Panc1 (cell line): ENCODE data around the gene NLRP6.
A peak's percentile ranks its signal among the peaks of the same experiment; 100 is the strongest.

Source experiments
- CTCF ChIP-seq: fragments of 450-650 bp; IDR thresholded peaks from 2 replicates; pipeline ENCODE4 v1.5.1; 2017; ENCODE audit warnings: mild to moderate bottlenecking
- POLR2AphosphoS5 ChIP-seq: IDR thresholded peaks from 2 replicates; pipeline ENCODE4 v1.6.1; 2012; ENCODE audit warnings: mild to moderate bottlenecking, low read depth, low read length, moderate library complexity
- REST ChIP-seq, 2 experiments: IDR thresholded peaks; 2 replicates each; pipeline ENCODE4 v1.6.1; 2011 to 2012; ENCODE audit warnings: low read depth in 2 of 2, control low read depth in 1 of 2, low read length in 1 of 2, mild to moderate bottlenecking in 1 of 2, moderate library complexity in 1 of 2; ENCODE audit not compliant: insufficient read depth in 1 of 2

- peak; percentile 96 for TF ChIP-seq CTCF
- TF ChIP-seq POLR2AphosphoS5 = no peak
- TF ChIP-seq REST (IDR thresholded peaks at IDR 0.05; ENCODE audit: insufficient read depth in 1 of 2, low read depth in 2 of 2, low read length in 1 of 2) = no peak
Measured at GRCh38 chr11:250740-251299, 27.4 kb upstream of the NLRP6 start.
